Measurements from ENCODE around the gene EPHB2.

DNA sequence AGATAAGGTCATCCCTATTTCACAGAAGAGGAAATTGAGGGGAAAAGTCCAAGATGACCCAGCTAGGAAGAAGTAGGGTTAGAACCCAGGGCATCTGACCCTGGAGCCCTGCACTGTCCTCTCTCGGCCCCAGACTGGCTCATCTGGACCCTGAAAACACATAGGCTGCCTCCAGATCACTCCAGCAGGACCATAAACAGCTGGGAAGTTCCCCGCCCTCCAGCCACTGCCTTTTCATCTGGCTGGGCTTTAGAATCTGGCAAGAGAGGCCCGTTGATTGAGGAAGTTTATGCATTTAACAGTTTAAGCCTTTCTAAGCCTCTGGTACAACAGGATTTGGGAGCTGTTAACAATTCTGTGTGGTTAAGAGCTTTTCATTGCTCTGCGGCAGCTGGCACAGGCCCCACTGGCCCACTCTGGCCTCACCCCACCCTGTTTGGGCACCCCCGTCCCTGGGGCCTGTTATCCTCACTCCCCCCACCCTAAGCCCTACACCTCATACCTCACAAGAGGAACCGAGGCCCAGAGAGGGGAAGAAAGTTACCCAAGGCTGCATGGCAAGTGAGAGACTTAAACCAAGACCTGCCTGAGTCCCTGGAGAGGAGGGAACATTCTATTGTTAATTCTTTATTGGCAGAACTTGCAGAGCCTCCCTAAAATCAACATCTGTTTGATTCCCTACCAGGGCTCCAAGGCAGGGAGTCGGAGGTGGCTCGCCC lies 84.2 kb downstream of the EPHB2 start:
- TF ChIP-seq, protein P1, sequence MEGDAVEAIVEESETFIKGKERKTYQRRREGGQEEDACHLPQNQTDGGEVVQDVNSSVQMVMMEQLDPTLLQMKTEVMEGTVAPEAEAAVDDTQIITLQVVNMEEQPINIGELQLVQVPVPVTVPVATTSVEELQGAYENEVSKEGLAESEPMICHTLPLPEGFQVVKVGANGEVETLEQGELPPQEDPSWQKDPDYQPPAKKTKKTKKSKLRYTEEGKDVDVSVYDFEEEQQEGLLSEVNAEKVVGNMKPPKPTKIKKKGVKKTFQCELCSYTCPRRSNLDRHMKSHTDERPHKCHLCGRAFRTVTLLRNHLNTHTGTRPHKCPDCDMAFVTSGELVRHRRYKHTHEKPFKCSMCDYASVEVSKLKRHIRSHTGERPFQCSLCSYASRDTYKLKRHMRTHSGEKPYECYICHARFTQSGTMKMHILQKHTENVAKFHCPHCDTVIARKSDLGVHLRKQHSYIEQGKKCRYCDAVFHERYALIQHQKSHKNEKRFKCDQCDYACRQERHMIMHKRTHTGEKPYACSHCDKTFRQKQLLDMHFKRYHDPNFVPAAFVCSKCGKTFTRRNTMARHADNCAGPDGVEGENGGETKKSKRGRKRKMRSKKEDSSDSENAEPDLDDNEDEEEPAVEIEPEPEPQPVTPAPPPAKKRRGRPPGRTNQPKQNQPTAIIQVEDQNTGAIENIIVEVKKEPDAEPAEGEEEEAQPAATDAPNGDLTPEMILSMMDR (IDR thresholded peaks at IDR 0.05) = no peak
- TF ChIP-seq POLR2A (IDR thresholded peaks at IDR 0.05) (no peak), EP300 (IDR thresholded peaks at IDR 0.05) (no peak)
